ENCODE results near the gene OLFML2A.
"Not testable (repeated sequence)": the region's sequence is repeated elsewhere in the genome, so short reads cannot be mapped to it uniquely, and the experiment has no call there.

The OLFML2A gene

GRCh38 chr9:124844291-124844690, 67.4 kb downstream of the OLFML2A start:
- no peak overlapping the region for H3K27ac ChIP-seq (ENCODE audit: poor library complexity, severe bottlenecking)
- H3K9me3 ChIP-seq (ENCODE audit: severe bottlenecking) = no peaks in the 10 kb centered on the region
- no peaks in the 10 kb centered on the region for H3K36me3 ChIP-seq (ENCODE audit: low read depth)
- H3K4me3 ChIP-seq (ENCODE audit: severe bottlenecking) = no peak overlapping the region
- no peak for TF ChIP-seq CTCF (IDR thresholded peaks at IDR 0.05; ENCODE audit: poor library complexity, severe bottlenecking)
- H3K4me1 ChIP-seq (ENCODE audit: insufficient read depth, poor library complexity, severe bottlenecking) = no peaks in the 10 kb centered on the region
- no peaks in the 10 kb centered on the region for H3K27me3 ChIP-seq (ENCODE audit: insufficient read depth, poor library complexity, severe bottlenecking)
- ATAC-seq (ENCODE audit: low read depth) = no peak
- no peak for DNase-seq (ENCODE audit: low spot score)

- ATAC-seq (ENCODE audit: low read depth); H3K36me3 ChIP-seq (ENCODE audit: low read depth); H3K27ac ChIP-seq (ENCODE audit: poor library complexity, severe bottlenecking); H3K9me3 ChIP-seq (ENCODE audit: severe bottlenecking); H3K27me3 ChIP-seq (ENCODE audit: insufficient read depth, poor library complexity, severe bottlenecking); H3K4me1 ChIP-seq (ENCODE audit: insufficient read depth, poor library complexity, severe bottlenecking); DNase-seq (ENCODE audit: low spot score); H3K4me3 ChIP-seq (ENCODE audit: severe bottlenecking): not testable (repeated sequence)
Observed at GRCh38 chr9:124846467-124846866, 69.5 kb downstream of the OLFML2A start.

- Histone ChIP-seq H3K27ac (ENCODE audit: poor library complexity, severe bottlenecking) (no peak overlapping the region), H3K9me3 (ENCODE audit: severe bottlenecking) (no peaks in the 10 kb centered on the region), H3K4me1 (ENCODE audit: insufficient read depth, poor library complexity, severe bottlenecking) (no peaks in the 10 kb centered on the region), H3K27me3 (ENCODE audit: insufficient read depth, poor library complexity, severe bottlenecking) (no peaks in the 10 kb centered on the region), H3K36me3 (ENCODE audit: low read depth) (no peaks in the 10 kb centered on the region), H3K4me3 (ENCODE audit: severe bottlenecking) (no peak overlapping the region)
- ATAC-seq (ENCODE audit: low read depth) (no peak), DNase-seq (ENCODE audit: low spot score) (no peak)
- TF ChIP-seq CTCF (IDR thresholded peaks at IDR 0.05; ENCODE audit: poor library complexity, severe bottlenecking) = no peak
Observed at GRCh38 chr9:124846969-124847368, 70.0 kb downstream of the OLFML2A start.

GRCh38 chr9:124849801-124850200, 72.9 kb downstream of the OLFML2A start:
- no peak for TF ChIP-seq CTCF (IDR thresholded peaks at IDR 0.05; ENCODE audit: poor library complexity, severe bottlenecking)
- Histone ChIP-seq H3K4me3 (ENCODE audit: severe bottlenecking) (no peak overlapping the region), H3K9me3 (ENCODE audit: severe bottlenecking) (no peaks in the 10 kb centered on the region), H3K36me3 (ENCODE audit: low read depth) (no peaks in the 10 kb centered on the region), H3K27ac (ENCODE audit: poor library complexity, severe bottlenecking) (no peak overlapping the region), H3K4me1 (ENCODE audit: insufficient read depth, poor library complexity, severe bottlenecking) (no peaks in the 10 kb centered on the region), H3K27me3 (ENCODE audit: insufficient read depth, poor library complexity, severe bottlenecking) (no peaks in the 10 kb centered on the region)
- ATAC-seq (ENCODE audit: low read depth) = no peak
- no peak for DNase-seq (ENCODE audit: low spot score)

DNA sequence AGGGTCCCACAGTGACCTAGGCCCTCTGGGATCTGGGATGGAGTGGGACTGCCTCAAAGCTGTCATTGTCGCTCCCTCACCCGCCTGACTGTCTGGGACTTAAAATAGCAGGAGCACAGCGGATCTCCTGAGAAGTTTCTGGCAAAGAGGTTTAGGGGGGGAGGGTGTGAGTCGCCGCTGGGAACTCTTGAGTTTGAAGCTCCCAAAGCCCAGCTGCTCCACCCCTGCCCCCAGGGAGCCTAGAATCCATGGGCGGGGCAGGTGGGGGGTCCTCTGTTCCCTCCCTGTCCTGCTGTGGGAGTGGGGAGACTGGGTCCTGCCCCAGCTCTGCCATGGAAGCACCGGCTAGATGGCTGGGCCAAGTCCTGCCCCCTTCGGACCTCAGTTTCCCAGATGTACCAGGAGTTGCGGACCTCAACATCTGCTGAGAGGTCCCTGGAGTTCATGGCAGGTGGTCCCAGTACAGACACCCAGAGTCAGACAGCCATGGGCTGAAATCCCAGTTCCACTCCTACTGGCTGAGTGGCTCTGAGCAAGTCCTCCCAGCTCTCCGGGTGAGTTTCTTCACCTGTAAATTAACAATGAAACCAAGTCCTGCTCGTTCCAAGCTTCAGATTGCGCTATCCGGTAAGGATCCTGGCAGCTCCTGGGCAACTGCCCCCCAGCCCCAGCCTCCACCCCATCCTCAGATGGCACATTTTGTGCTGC, 75.3 kb downstream of the OLFML2A start:
- Histone ChIP-seq H3K9me3 (ENCODE audit: severe bottlenecking) (no peaks in the 10 kb centered on the region), H3K36me3 (ENCODE audit: low read depth) (peaks cover 4% of the 10 kb centered on the region), H3K27ac (ENCODE audit: poor library complexity, severe bottlenecking) (no peak overlapping the region), H3K4me3 (ENCODE audit: severe bottlenecking) (peak overlapping the region; percentile 31), H3K27me3 (ENCODE audit: insufficient read depth, poor library complexity, severe bottlenecking) (no peaks in the 10 kb centered on the region), H3K4me1 (ENCODE audit: insufficient read depth, poor library complexity, severe bottlenecking) (no peaks in the 10 kb centered on the region)
- ATAC-seq (ENCODE audit: low read depth) (no peak), DNase-seq (ENCODE audit: low spot score) (no peak)
- no peak for TF ChIP-seq CTCF (IDR thresholded peaks at IDR 0.05; ENCODE audit: poor library complexity, severe bottlenecking)
